OCI-M2 (cell line): Measurements from ENCODE around the gene CD40.

Experiments used
- DNase-seq: peaks from one replicate; lab custom pipeline; 2025; ENCODE audit not compliant: unreplicated experiment; lab: John Stamatoyannopoulos, UW

The CD40 gene

GRCh38 chr20:46142124-46142523 lies 24.0 kb downstream of the CD40 start:
- no peak for DNase-seq

- DNase-seq: no peak
These were observed 26.4 kb downstream of the CD40 start for GRCh38 chr20:46144432-46145025.

GRCh38 chr20:46145713-46146112 lies 27.6 kb downstream of the CD40 start:
- no peak for DNase-seq

- DNase-seq: no peak
These were observed 30.4 kb downstream of the CD40 start for GRCh38 chr20:46148313-46149208.

GRCh38 chr20:46150943-46151342 lies 32.8 kb downstream of the CD40 start:
- no peak for DNase-seq

- DNase-seq: no peak
These were observed 33.8 kb downstream of the CD40 start for GRCh38 chr20:46151936-46152335.

GRCh38 chr20:46152824-46153586 lies 34.9 kb downstream of the CD40 start:
- no peak for DNase-seq

GRCh38 chr20:46154305-46154704 lies 36.2 kb downstream of the CD40 start:
- DNase-seq: no peak

GRCh38 chr20:46154796-46155195 lies 36.7 kb downstream of the CD40 start:
- DNase-seq: no peak

GRCh38 chr20:46156065-46156464 lies 38.0 kb downstream of the CD40 start:
- no peak for DNase-seq

GRCh38 chr20:46157076-46157592 lies 39.0 kb downstream of the CD40 start:
- no peak for DNase-seq

- DNase-seq: no peak
These were observed 39.5 kb downstream of the CD40 start for GRCh38 chr20:46157625-46158024.

GRCh38 chr20:46158476-46158987 lies 40.4 kb downstream of the CD40 start:
- no peak for DNase-seq

GRCh38 chr20:46159101-46159897 lies 41.2 kb downstream of the CD40 start:
- no peak for DNase-seq

GRCh38 chr20:46160661-46161060 lies 42.5 kb downstream of the CD40 start:
- DNase-seq: no peak

- no peak for DNase-seq
These were observed 43.8 kb downstream of the CD40 start for GRCh38 chr20:46161921-46162320.

- DNase-seq: no peak
These were observed 46.1 kb downstream of the CD40 start for GRCh38 chr20:46164254-46164653.

- no peak for DNase-seq
These were observed 49.0 kb downstream of the CD40 start for GRCh38 chr20:46167080-46167479.

- no peak for DNase-seq
These were observed 50.3 kb downstream of the CD40 start for GRCh38 chr20:46168438-46168837.
